BLaER1 treated with 17β-estradiol and CSF1 and Interleukin-3, amounts not matched to agents 10 nM and 100 nM (cell line): ENCODE results near the gene CLPSL1.

ENCODE experiments used
- H3K27ac ChIP-seq, 11 experiments: shearing (Covaris generic); formaldehyde crosslinking; 2 replicates each; pipeline ENCODE4 v1.8.1; 2022
- H3K27me3 ChIP-seq, 11 experiments: shearing (Covaris generic); formaldehyde crosslinking; 2 replicates each; pipeline ENCODE4 v1.8.1; 2022
- H3K36me3 ChIP-seq, 11 experiments: shearing (Covaris generic); formaldehyde crosslinking; 2 replicates each; pipeline ENCODE4 v1.8.1; 2022
- H3K4me1 ChIP-seq, 10 experiments: shearing (Covaris generic); formaldehyde crosslinking; 2 replicates each; pipeline ENCODE4 v1.8.1; 2022
- H3K4me2 ChIP-seq, 11 experiments: shearing (Covaris generic); formaldehyde crosslinking; 2 replicates each; pipeline ENCODE4 v1.8.1; 2022
- H3K4me3 ChIP-seq, 10 experiments: shearing (Covaris generic); formaldehyde crosslinking; 2 replicates each; pipeline ENCODE4 v1.8.1; 2022
- H3K9ac ChIP-seq, 11 experiments: shearing (Covaris generic); formaldehyde crosslinking; 2 replicates each; pipeline ENCODE4 v1.8.1; 2022
- H3K9me3 ChIP-seq, 11 experiments: shearing (Covaris generic); formaldehyde crosslinking; replicated peaks in 1 of 11; 2 replicates each; pipeline ENCODE4 v1.8.1; 2022
- H4K20me1 ChIP-seq, 11 experiments: shearing (Covaris generic); formaldehyde crosslinking; 2 replicates each; pipeline ENCODE4 v1.8.1; 2022
- Cebpa-rat ChIP-seq, 11 experiments: shearing (Covaris generic); IDR thresholded peaks; 2 replicates each; pipeline ENCODE4 v1.8.1; 2022

The CLPSL1 gene

DNA sequence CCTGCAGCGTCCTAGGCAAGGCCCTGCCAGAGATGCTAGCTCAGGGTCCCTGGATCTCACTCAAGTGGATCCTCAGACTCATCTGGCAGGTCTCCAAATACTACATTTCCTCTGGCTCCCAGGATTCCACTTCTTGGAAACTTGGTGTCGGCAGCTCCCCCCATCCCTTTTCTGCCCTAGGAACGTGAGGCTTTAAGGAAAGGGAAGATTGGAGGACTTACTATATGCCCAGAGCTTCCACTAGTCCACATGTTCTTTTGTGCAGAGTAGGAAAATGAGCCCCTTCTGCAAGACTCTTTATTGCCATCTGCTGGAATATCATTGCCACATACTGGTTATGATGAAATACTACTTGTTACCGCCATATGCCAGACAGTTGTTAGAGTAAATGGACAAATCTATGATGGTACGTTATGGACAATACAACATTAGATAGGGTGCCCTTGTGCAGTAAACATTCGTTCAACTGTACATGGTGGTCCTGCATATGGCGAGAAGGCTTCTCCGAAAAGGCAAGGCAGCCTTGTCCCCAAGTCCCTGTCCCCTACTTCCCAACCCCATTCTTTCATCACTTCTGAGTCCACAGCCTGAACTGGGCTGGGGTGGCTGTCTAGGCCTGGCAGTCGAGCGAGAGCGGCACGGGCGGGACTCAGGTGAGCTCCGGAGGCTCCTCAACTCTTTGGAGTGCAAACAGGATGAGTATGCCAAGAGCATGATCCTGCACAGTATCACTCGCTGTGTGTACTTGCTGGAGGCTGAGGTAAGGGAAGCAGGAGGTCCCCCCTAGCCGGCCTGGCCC lies 43.2 kb upstream of the CLPSL1 start:
- no peaks in the 10 kb centered on the region for H3K9me3 ChIP-seq
- H3K4me2 ChIP-seq, result peak overlapping the region in 10 of 11 experiments; percentile 0 to 82 (median 61); a peak in 18 of 22 replicates
- no peaks in the 10 kb centered on the region for H3K36me3 ChIP-seq
- H3K27ac ChIP-seq, result peak overlapping the region in 8 of 11 experiments; percentile 17 to 55 (median 34); a peak in 9 of 22 replicates
- H3K27me3 ChIP-seq, result no peaks in the 10 kb centered on the region
- peak in 7 of 11 experiments; percentile 10 to 86 (median 59); a peak in 12 of 22 replicates for TF ChIP-seq Cebpa-rat (IDR thresholded peaks at IDR 0.05)
- no peak overlapping the region for H3K4me3 ChIP-seq
- H4K20me1 ChIP-seq, result no peaks in the 10 kb centered on the region; a peak in 1 of 22 replicates
- H3K4me1 ChIP-seq, result peaks cover 24 to 53% (median 45%) of the 10 kb centered on the region in 10 experiments
- H3K9ac ChIP-seq, result peak overlapping the region in 6 of 11 experiments; percentile 28 to 63 (median 48); a peak in 8 of 22 replicates

DNA sequence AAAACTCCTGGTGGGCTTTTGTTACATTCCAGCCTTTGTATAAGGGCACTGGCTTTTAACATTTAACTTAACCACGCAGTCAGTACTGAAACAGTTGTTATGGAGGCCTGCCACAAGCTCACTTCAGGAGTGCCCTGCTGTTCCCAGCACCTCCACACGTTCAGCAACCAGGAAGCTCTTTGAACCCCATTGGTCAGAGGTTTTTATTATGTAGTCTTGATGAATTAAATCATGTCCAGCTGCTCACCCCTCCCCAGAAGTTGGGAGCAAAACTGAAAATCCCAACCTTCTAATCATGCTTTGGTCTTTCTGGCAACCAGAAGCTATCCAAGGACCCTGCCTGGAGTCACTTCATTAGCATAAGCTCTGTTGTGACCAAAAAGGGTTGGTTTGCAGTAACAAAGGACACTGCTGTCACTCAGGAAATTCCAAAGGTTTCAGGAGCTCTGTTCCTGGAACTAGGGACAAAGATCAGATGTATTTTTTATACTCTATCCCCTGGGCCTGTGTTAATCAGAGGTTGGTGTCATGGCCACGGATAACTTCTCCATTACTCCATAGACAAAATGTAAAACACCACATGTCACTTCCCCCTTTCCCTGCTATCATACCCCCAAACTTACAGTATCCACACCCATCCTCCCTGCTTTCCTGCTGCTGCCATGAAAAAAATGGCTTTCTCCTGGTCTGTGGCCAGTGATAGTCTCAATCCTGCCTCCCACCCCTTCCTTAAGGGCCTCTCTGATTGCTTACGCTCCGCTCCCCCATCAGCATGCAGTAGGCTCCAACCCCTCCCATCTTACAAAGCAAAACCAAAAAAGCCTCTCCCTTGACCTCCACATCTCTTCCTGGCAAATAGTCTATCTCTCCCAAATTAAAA lies 40.9 kb upstream of the CLPSL1 start:
- Histone ChIP-seq H4K20me1 (no peaks in the 10 kb centered on the region), H3K27ac (no peak overlapping the region), H3K27me3 (no peaks in the 10 kb centered on the region), H3K4me2 (peak overlapping the region in 2 of 11 experiments; percentile 15 to 18; a peak in 1 of 22 replicates), H3K4me3 (no peak overlapping the region), H3K9ac (no peak overlapping the region; a peak in 1 of 22 replicates), H3K36me3 (no peaks in the 10 kb centered on the region), H3K4me1 (peaks cover 13 to 30% (median 25%) of the 10 kb centered on the region in 10 experiments), H3K9me3 (no peaks in the 10 kb centered on the region)
- TF ChIP-seq Cebpa-rat (IDR thresholded peaks at IDR 0.05), result no peak

DNA sequence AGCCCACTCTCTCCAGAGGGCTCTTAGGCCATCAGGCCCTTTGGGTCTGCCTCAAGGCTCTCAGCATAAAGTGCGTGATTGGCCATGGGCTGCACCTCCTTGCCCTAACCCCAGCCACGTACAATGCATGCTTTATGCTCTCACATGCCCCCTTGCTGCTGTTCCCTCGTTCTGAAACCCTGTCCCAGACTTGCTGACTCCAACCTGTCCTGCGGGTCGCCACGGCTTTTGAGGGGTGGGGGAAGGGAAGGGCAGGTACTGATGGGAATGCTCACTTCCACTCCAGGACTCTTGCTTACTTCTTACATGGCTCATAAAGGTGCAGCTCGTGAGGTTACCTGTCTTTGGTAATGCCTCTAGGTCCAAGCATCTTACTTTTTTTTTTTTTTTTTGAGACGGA lies 38.0 kb upstream of the CLPSL1 start:
- Histone ChIP-seq H4K20me1 (no peaks in the 10 kb centered on the region), H3K4me1 (peaks cover 0 to 9% (median under 1%) of the 10 kb centered on the region in 10 experiments; a peak in 4 of 20 replicates), H3K4me2 (no peak overlapping the region), H3K9me3 (peaks cover 0 to 10% (median 8%) of the 10 kb centered on the region in 11 experiments; a peak in 12 of 22 replicates), H3K9ac (no peak overlapping the region), H3K27ac (no peak overlapping the region), H3K27me3 (no peaks in the 10 kb centered on the region), H3K4me3 (no peak overlapping the region), H3K36me3 (no peaks in the 10 kb centered on the region)
- TF ChIP-seq Cebpa-rat (IDR thresholded peaks at IDR 0.05), result no peak

DNA sequence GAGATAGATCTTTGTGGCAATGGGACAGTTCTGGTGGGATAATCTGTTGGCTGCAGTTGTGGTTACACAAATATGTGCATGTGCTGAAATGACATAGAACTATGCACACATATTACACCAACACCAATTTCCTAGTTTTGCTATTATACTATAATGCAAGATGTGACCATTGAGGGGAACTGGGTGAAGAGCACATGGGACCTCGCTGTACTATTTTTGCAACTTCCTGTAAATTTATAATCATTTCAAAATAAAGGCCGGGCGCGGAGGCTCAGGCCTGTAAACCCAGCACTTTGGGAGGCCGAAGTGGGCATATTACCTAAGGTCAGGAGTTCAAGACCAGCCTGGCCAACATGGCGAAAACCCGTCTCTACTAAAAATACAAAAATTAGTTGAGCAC lies 35.3 kb upstream of the CLPSL1 start:
- TF ChIP-seq Cebpa-rat (IDR thresholded peaks at IDR 0.05), result no peak
- Histone ChIP-seq H3K4me2 (no peak overlapping the region), H3K9me3 (peaks cover 6 to 22% (median 15%) of the 10 kb centered on the region in 11 experiments; a peak in 18 of 22 replicates), H3K4me3 (no peak overlapping the region), H3K4me1 (peaks cover 0 to under 1% (median 0%) of the 10 kb centered on the region in 10 experiments; a peak in 1 of 20 replicates), H3K27ac (no peak overlapping the region), H3K36me3 (no peaks in the 10 kb centered on the region), H3K9ac (no peak overlapping the region), H3K27me3 (no peaks in the 10 kb centered on the region), H4K20me1 (no peaks in the 10 kb centered on the region)

DNA sequence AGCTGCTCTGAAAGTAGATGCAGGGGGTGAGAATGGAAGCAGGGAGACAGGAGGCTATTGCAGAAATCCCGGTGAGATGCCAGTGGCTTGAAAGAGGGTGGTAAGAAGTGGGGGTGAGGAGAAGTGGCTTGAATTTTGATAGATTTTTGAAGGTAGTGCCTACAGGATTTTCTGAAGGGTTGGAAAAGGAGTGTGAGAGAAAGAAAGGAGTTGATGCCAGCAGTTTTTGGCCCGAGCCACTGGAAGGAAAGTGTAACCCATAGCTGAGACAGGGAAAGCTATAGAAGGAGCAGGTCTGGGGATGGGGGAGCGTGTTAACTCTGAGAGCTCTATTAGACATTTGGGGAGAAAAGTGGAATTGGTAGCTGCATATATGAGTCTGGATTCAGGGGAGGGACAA lies 34.3 kb upstream of the CLPSL1 start:
- no peaks in the 10 kb centered on the region for H3K36me3 ChIP-seq
- peaks cover 6 to 22% (median 15%) of the 10 kb centered on the region in 11 experiments; a peak in 18 of 22 replicates for H3K9me3 ChIP-seq
- no peaks in the 10 kb centered on the region for H3K27me3 ChIP-seq
- H3K9ac ChIP-seq, result no peak overlapping the region
- H4K20me1 ChIP-seq, result no peaks in the 10 kb centered on the region
- H3K4me1 ChIP-seq, result no peaks in the 10 kb centered on the region
- H3K27ac ChIP-seq, result no peak overlapping the region
- no peak overlapping the region for H3K4me3 ChIP-seq
- H3K4me2 ChIP-seq, result no peak overlapping the region
- TF ChIP-seq Cebpa-rat (IDR thresholded peaks at IDR 0.05), result no peak

DNA sequence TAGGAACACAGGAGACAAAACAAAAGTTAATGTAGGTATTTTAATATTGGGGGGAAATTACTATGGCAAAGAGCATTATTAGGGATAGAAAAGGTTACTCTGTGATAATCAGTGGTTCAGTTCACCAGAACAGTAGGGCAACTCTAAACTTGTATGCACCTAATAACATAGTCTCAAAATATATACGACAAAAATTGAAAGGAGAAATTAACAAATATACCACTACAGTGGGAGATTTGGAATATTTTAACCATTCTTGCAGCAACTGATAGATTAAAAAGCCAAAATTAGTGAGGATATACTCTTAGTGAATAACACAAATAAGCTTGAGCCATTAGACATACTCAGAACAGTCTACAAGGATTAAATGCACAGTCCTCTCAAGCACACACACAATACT lies 32.9 kb upstream of the CLPSL1 start:
- H3K27me3 ChIP-seq, result no peaks in the 10 kb centered on the region
- H3K27ac ChIP-seq, result no peak overlapping the region

DNA sequence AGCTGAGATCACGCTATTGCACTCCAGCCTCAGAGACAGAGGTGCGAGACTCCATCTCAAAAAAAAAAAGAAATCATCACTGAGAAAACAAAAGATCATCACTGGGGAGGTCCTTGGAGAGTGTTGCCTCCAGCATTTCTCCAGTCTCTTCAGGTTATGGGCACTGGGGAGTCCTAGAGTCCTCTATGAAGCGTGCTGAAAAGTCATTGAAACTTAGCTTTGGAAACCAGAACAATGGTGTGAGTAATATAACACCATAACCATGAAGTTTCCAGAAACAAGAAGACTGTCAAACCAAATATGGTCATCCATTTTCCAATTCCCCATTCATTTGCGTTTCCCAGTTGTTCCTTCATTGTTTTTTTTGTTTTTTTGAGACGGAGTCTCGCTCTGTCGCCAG lies 30.3 kb upstream of the CLPSL1 start:
- H3K4me2 ChIP-seq, result no peak overlapping the region
- no peak overlapping the region for H3K27ac ChIP-seq
- no peaks in the 10 kb centered on the region for H3K27me3 ChIP-seq
- no peak overlapping the region for H3K4me3 ChIP-seq
- H3K36me3 ChIP-seq, result no peaks in the 10 kb centered on the region
- no peak overlapping the region for H3K9ac ChIP-seq
- TF ChIP-seq Cebpa-rat (IDR thresholded peaks at IDR 0.05), result no peak
- H3K4me1 ChIP-seq, result peaks cover 6 to 11% (median 9%) of the 10 kb centered on the region in 10 experiments; a peak in 14 of 20 replicates
- peaks cover 6 to 22% (median 15%) of the 10 kb centered on the region in 11 experiments; a peak in 18 of 22 replicates for H3K9me3 ChIP-seq
- H4K20me1 ChIP-seq, result no peaks in the 10 kb centered on the region

More for the DNA sequence above, 32.9 kb upstream of the CLPSL1 start:
- H3K4me1 ChIP-seq, result no peaks in the 10 kb centered on the region
- H3K9ac ChIP-seq, result no peak overlapping the region
- H3K9me3 ChIP-seq, result peaks cover 6 to 22% (median 15%) of the 10 kb centered on the region in 11 experiments; a peak in 18 of 22 replicates
- H4K20me1 ChIP-seq, result no peaks in the 10 kb centered on the region
- no peaks in the 10 kb centered on the region for H3K36me3 ChIP-seq
- TF ChIP-seq Cebpa-rat (IDR thresholded peaks at IDR 0.05), result no peak
- no peak overlapping the region for H3K4me2 ChIP-seq
- no peak overlapping the region for H3K4me3 ChIP-seq

DNA sequence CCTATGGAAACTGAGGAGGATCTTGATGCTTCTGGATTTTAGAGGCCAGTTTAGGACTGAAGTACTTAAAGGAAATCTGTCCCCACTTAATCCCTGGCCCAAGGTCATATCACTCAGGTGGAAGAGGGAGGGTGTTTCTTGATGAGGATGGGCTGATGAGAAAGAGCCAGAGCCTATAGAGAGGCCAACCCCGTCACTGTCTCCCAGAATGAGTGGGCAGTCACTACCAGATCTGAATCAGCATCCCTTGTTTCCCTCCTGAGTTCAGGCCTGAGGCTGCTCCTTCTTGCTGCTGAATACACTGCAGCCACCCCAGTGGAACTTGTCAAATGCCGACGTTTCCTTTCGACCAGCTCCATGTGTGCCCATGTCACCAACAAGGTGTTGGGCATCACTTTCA lies 29.2 kb upstream of the CLPSL1 start:
- H4K20me1 ChIP-seq, result no peaks in the 10 kb centered on the region
- no peak overlapping the region for H3K9ac ChIP-seq
- peaks cover 6 to 22% (median 15%) of the 10 kb centered on the region in 11 experiments; a peak in 18 of 22 replicates for H3K9me3 ChIP-seq
- no peak overlapping the region for H3K27ac ChIP-seq
- no peak overlapping the region for H3K4me3 ChIP-seq
- H3K4me2 ChIP-seq, result no peak overlapping the region
- H3K27me3 ChIP-seq, result no peaks in the 10 kb centered on the region
- no peak for TF ChIP-seq Cebpa-rat (IDR thresholded peaks at IDR 0.05)
- peaks cover 6 to 11% (median 9%) of the 10 kb centered on the region in 10 experiments; a peak in 14 of 20 replicates for H3K4me1 ChIP-seq
- no peaks in the 10 kb centered on the region for H3K36me3 ChIP-seq

DNA sequence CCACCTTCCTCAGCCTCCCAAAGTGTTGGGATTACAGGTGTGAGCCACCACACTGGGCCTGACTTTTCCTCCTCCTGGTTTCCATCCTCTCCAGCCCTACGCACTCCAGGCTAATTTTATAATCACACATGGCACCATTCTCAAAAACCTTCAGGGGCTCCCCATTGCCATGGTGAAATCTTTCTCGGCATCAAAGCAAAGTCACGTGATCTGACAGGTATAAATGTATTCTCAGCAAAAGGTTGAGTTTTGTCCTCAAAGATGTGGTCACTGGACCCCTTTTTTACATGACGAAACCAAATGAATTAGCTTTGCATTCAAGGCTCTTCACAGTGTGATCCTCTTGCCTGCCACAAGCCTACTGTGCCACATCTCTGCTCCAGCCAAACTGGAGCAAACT lies 28.5 kb upstream of the CLPSL1 start:
- H3K36me3 ChIP-seq, result no peaks in the 10 kb centered on the region
- no peak overlapping the region for H3K4me3 ChIP-seq
- H3K27me3 ChIP-seq, result no peaks in the 10 kb centered on the region
- H4K20me1 ChIP-seq, result no peaks in the 10 kb centered on the region
- TF ChIP-seq Cebpa-rat (IDR thresholded peaks at IDR 0.05), result no peak
- H3K9ac ChIP-seq, result no peak overlapping the region
- peaks cover 6 to 17% (median 13%) of the 10 kb centered on the region in 11 experiments; a peak in 18 of 22 replicates for H3K9me3 ChIP-seq
- peaks cover 6 to 15% (median 11%) of the 10 kb centered on the region in 10 experiments; a peak in 18 of 20 replicates for H3K4me1 ChIP-seq
- no peak overlapping the region for H3K27ac ChIP-seq
- H3K4me2 ChIP-seq, result no peak overlapping the region
